IPS-15b (cell line): ENCODE data around the gene ARID4A.

Experiments used
- H3K27me3 ChIP-seq: one replicate; pipeline ENCODE4 v1.6.1; 2013; ENCODE audit warnings: low read length; ENCODE audit not compliant: control insufficient read depth, insufficient read depth
- H3K36me3 ChIP-seq: one replicate; pipeline ENCODE4 v1.6.1; 2013; ENCODE audit warnings: low read length; ENCODE audit not compliant: control insufficient read depth, insufficient read depth
- H3K4me1 ChIP-seq: one replicate; pipeline ENCODE4 v1.6.1; 2013; ENCODE audit warnings: mild to moderate bottlenecking, low read length; ENCODE audit not compliant: control insufficient read depth, insufficient read depth
- H3K4me3 ChIP-seq: one replicate; pipeline ENCODE4 v1.5.1; 2013; ENCODE audit warnings: low read depth, low read length
- H3K9ac ChIP-seq: one replicate; pipeline ENCODE4 v1.6.1; 2013; ENCODE audit warnings: low read depth, mild to moderate bottlenecking, low read length
- H3K9me3 ChIP-seq: one replicate; pipeline ENCODE4 v1.6.1; 2013; ENCODE audit warnings: mild to moderate bottlenecking, low read length; ENCODE audit not compliant: control insufficient read depth, insufficient read depth

Gene ARID4A

GRCh38 chr14:58297412-58297761 lies 968 bp upstream of the ARID4A start:
- peak overlapping the region; percentile 67 for H3K4me3 ChIP-seq
- no peaks in the 10 kb centered on the region for H3K36me3 ChIP-seq
- H3K27me3 ChIP-seq = no peaks in the 10 kb centered on the region
- H3K9me3 ChIP-seq = no peaks in the 10 kb centered on the region
- H3K9ac ChIP-seq = peak overlapping the region; percentile 74
- H3K4me1 ChIP-seq = peaks cover 2% of the 10 kb centered on the region

- H3K4me1 ChIP-seq = peaks cover 2% of the 10 kb centered on the region
- H3K27me3 ChIP-seq = no peaks in the 10 kb centered on the region
- H3K4me3 ChIP-seq = peak overlapping the region; percentile 85
- no peaks in the 10 kb centered on the region for H3K36me3 ChIP-seq
- peak overlapping the region; percentile 98 for H3K9ac ChIP-seq
- no peaks in the 10 kb centered on the region for H3K9me3 ChIP-seq
These were observed 436 bp upstream of the ARID4A start for GRCh38 chr14:58297762-58298476.

- Histone ChIP-seq H3K9me3 (no peaks in the 10 kb centered on the region), H3K4me3 (peak overlapping the region; percentile 85), H3K36me3 (no peaks in the 10 kb centered on the region)
These were observed 1.3 kb downstream of the ARID4A start for GRCh38 chr14:58299401-58300330.

GRCh38 chr14:58301416-58301815 lies 3.1 kb downstream of the ARID4A start:
- Histone ChIP-seq H3K9me3 (no peaks in the 10 kb centered on the region), H3K9ac (no peak overlapping the region), H3K4me1 (peaks cover 2% of the 10 kb centered on the region), H3K27me3 (no peaks in the 10 kb centered on the region), H3K36me3 (no peaks in the 10 kb centered on the region), H3K4me3 (no peak overlapping the region)

More at GRCh38 chr14:58299401-58300330, 1.3 kb downstream of the ARID4A start:
- Histone ChIP-seq H3K27me3 (no peaks in the 10 kb centered on the region), H3K4me1 (peaks cover 2% of the 10 kb centered on the region), H3K9ac (peak overlapping the region; percentile 76)

DNA sequence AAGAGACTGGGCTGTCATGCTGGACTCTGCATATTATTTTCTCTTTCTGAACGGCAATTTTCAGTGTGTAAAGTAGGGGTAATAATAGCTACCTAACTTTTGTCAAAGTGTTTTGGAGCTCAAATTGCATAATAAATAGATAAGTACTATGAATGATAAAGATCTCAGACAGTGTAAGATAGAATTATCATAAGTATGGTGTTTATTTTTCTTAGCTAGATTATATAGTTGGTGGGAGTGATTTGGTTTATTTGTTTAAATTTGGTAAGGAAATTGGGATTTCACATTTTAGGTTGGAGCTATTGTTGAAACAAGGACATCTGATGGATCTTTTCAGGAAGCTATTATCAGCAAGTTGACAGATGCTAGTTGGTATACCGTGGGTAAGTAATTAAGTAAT lies 7.4 kb downstream of the ARID4A start:
- no peaks in the 10 kb centered on the region for H3K4me1 ChIP-seq

GRCh38 chr14:58307597-58308316 lies 9.4 kb downstream of the ARID4A start:
- H3K4me1 ChIP-seq = no peaks in the 10 kb centered on the region
- H3K9me3 ChIP-seq = no peaks in the 10 kb centered on the region
- H3K9ac ChIP-seq = no peak overlapping the region
- peaks cover 2% of the 10 kb centered on the region for H3K36me3 ChIP-seq
- H3K4me3 ChIP-seq = no peak overlapping the region
- no peaks in the 10 kb centered on the region for H3K27me3 ChIP-seq

More for the DNA sequence above, 7.4 kb downstream of the ARID4A start:
- Histone ChIP-seq H3K9ac (no peak overlapping the region), H3K27me3 (no peaks in the 10 kb centered on the region), H3K36me3 (peaks cover 2% of the 10 kb centered on the region), H3K9me3 (no peaks in the 10 kb centered on the region), H3K4me3 (no peak overlapping the region)

GRCh38 chr14:58309086-58309485 lies 10.7 kb downstream of the ARID4A start:
- Histone ChIP-seq H3K4me1 (no peaks in the 10 kb centered on the region), H3K36me3 (peaks cover 2% of the 10 kb centered on the region)

GRCh38 chr14:58313699-58314098 lies 15.3 kb downstream of the ARID4A start:
- H3K9ac ChIP-seq = no peak overlapping the region
- H3K4me1 ChIP-seq = no peaks in the 10 kb centered on the region
- no peaks in the 10 kb centered on the region for H3K36me3 ChIP-seq

More at GRCh38 chr14:58309086-58309485, 10.7 kb downstream of the ARID4A start:
- no peak overlapping the region for H3K9ac ChIP-seq
- no peak overlapping the region for H3K4me3 ChIP-seq
- H3K27me3 ChIP-seq = no peaks in the 10 kb centered on the region
- H3K9me3 ChIP-seq = no peaks in the 10 kb centered on the region

DNA sequence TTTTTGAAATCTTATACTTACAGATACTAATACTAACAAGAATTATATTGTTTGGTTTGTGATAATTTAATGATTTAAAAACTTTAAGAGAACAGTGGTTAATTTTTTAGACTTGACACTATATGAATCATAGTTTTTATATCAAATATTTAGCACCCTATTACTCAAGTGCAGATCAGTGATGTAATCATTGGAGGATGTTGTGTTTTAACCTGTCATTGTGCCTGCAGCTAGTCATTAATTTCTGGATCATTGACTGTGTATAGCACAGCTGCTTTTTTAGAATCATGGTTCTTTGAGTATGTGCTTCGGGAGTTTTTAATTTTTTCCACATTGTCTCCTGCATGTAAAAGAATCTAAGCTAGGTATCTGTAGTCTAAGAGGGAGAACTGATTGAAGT lies 17.3 kb downstream of the ARID4A start:
- Histone ChIP-seq H3K9me3 (no peaks in the 10 kb centered on the region), H3K9ac (no peak overlapping the region), H3K4me3 (no peak overlapping the region), H3K4me1 (no peaks in the 10 kb centered on the region), H3K27me3 (no peaks in the 10 kb centered on the region), H3K36me3 (peaks cover 3% of the 10 kb centered on the region)

More at GRCh38 chr14:58313699-58314098, 15.3 kb downstream of the ARID4A start:
- no peak overlapping the region for H3K4me3 ChIP-seq
- H3K27me3 ChIP-seq = no peaks in the 10 kb centered on the region
- no peaks in the 10 kb centered on the region for H3K9me3 ChIP-seq

DNA sequence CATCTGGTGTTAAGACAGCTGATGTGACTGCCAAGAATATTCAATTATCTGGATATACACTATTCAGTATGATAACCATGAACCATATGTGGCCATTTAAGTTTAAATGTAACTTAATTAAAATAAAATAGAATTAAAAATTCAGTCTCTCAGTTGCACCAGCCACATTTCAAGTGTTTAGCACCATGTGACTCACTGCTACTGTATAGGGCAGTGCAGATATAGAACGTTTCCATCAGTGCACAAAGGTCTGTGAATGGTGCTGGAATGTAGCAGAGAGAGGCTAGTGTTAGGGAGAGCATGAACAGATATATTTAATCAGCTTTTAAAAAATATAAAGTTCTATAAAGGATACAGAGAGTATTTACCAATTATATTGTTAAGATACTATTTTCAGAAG lies 28.7 kb downstream of the ARID4A start:
- no peaks in the 10 kb centered on the region for H3K27me3 ChIP-seq
- no peak overlapping the region for H3K4me3 ChIP-seq
- H3K36me3 ChIP-seq = peaks cover 10% of the 10 kb centered on the region
- no peaks in the 10 kb centered on the region for H3K9me3 ChIP-seq
- no peak overlapping the region for H3K9ac ChIP-seq
- no peaks in the 10 kb centered on the region for H3K4me1 ChIP-seq

DNA sequence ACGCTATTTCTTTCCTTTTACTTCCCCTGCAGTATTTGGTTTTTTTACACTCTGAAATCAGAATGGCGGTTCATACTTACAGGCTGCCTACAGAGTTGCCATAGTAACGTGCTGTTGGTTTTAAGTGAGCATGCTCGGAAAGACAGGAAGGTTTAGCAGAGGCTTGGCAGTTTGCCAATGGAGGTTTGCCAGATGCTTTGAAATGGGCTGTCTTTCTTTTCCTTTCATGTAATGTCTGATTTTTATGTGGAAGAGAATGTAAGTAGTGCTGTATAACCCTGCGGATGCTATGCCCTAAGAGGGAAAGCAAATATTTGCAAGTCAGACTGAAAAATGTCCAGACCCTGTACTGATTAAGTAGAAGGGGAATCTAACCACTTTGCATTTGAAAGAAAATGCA lies 32.8 kb downstream of the ARID4A start:
- no peaks in the 10 kb centered on the region for H3K36me3 ChIP-seq
- H3K9me3 ChIP-seq = no peaks in the 10 kb centered on the region
- H3K4me3 ChIP-seq = no peak overlapping the region
- H3K9ac ChIP-seq = no peak overlapping the region
- H3K4me1 ChIP-seq = no peaks in the 10 kb centered on the region
- no peaks in the 10 kb centered on the region for H3K27me3 ChIP-seq
